NOMO-1 (cell line): ENCODE measurements around the gene ALG12.

ENCODE experiments used
- DNase-seq, 2 experiments: peaks; one replicate each; lab custom pipeline; 2025; ENCODE audit not compliant: unreplicated experiment in 2 of 2; lab: John Stamatoyannopoulos, UW

The ALG12 gene

DNA sequence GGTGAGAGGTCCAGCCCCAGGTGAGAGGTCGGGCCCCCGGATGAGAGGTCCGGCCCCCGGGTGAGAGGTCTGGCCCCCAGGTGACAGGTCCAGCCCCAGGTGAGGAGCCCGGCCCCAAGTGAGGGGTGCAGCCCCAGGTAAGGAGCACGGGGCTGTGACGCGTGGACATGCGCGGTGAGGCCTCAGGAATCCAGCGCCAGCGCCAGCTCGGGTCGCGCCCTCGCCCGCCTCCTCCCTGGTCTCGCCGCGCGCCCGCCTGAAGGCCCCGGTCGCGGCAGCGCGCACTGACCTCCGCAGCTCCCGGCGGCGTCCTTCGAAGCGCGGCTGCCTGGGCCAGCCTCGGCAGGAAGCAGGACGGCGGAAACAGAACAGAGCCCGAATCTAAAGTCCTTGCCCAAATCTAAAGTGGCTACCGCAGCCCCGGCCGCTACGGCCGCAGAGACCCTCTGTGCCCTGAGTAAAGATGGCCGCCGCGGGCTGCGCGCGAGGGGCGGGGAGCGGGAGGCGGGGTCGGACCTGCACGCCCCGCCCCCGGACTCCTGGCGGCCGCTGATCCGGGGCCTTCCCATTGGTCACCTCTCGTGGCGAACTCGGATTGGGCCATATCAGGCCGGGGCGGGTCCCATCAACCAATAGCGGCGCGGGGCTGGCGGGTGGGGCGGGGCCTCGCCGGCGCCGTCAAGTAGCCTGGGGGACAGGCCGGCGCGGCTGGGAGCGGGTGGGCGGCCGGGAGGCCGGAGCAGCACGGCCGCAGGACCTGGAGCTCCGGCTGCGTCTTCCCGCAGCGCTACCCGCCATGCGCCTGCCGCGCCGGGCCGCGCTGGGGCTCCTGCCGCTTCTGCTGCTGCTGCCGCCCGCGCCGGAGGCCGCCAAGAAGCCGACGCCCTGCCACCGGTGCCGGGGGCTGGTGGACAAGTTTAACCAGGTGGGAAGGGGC, at the start of gene ALG12, which contains the start of gene CRELD2:
TSS of gene ALG12 (minus strand) at position 465 of the 937 bp plus-strand sequence. CDS start 4,673 bp downstream, outside the sequence.
TSS of gene CRELD2 (plus strand) at position 661 of the 937 bp plus-strand sequence. CDS start at position 797, 136 bp downstream.
- peak; percentile 94 to 98 for DNase-seq

DNA sequence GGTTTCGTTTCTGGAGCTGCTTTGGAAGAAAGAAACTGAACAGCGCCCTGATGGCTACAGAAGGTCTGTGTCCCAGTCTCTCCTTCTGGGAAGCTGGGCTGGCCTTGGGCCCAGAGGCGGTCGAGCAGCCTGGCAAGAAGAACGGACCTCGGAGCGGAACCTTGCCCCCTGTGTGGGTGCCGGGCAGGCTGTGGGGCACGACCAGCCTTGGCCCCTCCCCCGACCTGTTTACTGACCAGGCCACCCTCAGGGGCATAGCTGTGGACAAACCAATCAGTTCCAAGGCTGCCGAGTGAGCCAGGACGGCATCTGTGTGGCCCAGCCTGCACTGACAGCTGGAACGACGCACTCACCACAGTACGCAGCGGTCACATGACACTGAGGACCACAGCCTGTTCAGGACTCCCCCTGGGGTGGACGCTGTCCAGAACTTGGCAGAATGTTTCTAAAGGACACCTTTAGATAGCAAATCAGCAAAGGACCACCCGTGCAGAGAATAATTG, 49.5 kb upstream of the ALG12 start:
- DNase-seq: no peak

DNA sequence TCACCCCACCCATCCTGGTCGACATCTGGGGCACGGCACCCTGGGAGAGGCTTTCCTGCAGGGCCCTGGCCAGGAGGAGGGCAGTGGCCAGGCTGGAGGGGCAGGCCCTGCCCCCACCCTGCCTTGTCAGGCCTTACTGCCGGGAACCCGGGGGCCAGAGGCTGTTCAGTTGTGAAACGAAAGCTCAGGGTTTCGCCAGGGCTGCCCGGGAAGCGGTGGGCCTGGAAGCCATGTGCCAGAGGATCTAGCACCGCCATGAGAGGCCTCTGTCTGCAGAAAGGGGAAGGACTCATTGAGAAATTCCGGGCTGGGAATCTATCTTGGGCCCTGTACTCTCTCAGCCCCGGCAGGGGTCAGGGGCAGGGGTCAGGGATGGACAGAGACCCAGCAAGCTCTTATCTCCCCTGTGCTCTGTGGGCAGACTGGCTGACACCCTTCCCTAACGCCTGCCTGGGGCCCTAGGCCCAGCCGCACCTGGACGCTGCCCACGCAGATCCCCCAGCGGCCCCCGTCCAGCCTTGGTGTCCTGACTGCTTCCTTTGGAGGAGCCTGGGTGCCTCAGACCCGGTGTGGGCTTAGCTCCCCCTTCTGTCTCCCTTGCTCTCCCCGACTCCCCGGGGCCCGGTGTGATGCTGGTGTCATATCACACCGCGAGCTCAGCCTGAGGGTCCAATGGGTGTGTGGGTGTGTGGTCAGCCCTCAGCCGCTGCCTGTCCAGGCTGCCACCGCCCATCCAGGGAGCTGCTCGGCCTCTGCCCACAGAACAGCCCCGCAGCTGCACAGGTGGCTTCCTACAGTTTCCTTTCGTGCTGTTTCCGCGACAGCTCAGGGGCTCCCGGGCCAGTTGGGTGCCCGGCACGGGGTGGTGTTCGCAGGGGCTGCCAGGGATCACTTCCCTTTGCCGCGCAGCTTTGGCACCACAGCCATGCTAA, 48.8 kb upstream of the ALG12 start:
- DNase-seq: peak; percentile 70 to 71

GRCh38 chr22:49966041-49966773, 48.0 kb upstream of the ALG12 start:
- no peak for DNase-seq

DNA sequence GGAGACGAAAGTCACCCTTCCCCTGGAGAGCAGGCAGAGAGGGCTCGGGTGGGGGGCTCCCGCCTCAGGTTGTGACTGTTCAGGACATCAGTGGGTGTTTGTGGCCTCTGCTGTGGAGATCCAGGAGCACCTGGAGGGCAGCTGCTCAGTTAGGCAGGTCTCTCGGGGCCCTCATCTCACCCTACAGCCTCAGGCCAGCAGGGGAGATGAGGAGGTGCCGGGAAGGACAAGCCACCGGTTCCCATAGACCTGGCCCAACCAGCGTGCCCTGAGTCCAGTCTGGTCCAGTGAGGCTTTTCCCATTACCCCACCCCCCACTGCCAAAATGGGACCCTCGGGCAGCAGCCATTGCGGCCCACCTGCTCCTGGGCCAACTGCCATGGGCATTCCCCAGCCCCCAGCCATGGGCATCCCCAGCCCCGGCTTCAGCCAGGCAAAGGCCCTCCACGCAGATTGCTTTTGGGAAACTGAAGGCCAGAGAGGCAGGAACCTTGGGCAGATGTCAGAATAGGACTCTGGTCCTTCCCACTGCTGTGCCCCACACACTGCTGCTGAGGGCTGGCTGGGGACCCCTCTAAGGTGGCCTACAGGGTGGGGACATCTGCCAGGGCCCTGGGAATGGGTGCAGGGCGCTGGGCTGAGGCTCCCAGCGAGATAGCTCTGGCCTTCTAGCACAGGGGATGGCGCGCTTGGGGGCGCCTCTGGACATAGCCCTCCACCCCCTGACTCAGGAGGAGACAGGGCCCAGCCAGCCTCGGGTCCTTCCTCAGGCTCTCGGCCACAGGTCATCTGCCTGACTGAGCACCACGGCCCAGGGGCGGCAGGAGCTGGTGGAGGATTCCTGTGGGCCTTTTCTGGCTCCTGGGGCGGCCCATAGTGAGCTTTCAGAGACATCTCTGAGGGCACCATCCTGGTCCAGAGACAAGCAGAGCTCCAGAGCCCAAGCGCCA, 47.1 kb upstream of the ALG12 start:
- DNase-seq: no peak

GRCh38 chr22:49964136-49965090, 46.2 kb upstream of the ALG12 start:
- DNase-seq: no peak

DNA sequence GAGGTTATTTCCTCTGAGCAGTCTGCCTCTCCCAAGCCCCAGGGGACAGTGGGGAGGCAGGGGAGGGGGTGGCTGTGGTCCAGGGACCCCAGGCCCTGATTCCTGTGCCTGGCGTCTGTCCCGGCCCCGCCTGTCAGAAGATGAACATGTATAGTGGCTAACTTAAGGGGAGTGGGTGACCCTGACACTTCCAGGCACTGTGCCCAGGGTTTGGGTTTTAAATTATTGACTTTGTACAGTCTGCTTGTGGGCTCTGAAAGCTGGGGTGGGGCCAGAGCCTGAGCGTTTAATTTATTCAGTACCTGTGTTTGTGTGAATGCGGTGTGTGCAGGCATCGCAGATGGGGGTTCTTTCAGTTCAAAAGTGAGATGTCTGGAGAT, 45.4 kb upstream of the ALG12 start:
- DNase-seq: no peak

DNA sequence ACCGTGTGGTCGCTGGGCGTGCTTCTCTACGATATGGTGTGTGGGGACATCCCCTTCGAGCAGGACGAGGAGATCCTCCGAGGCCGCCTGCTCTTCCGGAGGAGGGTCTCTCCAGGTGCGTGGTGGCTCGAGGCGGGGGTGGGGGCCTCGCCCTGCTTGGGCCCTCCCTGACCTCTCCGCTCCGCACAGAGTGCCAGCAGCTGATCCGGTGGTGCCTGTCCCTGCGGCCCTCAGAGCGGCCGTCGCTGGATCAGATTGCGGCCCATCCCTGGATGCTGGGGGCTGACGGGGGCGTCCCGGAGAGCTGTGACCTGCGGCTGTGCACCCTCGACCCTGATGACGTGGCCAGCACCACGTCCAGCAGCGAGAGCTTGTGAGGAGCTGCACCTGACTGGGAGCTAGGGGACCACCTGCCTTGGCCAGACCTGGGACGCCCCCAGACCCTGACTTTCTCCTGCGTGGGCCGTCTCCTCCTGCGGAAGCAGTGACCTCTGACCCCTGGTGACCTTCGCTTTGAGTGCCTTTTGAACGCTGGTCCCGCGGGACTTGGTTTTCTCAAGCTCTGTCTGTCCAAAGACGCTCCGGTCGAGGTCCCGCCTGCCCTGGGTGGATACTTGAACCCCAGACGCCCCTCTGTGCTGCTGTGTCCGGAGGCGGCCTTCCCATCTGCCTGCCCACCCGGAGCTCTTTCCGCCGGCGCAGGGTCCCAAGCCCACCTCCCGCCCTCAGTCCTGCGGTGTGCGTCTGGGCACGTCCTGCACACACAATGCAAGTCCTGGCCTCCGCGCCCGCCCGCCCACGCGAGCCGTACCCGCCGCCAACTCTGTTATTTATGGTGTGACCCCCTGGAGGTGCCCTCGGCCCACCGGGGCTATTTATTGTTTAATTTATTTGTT, 44.8 kb upstream of the ALG12 start:
- no peak for DNase-seq

DNA sequence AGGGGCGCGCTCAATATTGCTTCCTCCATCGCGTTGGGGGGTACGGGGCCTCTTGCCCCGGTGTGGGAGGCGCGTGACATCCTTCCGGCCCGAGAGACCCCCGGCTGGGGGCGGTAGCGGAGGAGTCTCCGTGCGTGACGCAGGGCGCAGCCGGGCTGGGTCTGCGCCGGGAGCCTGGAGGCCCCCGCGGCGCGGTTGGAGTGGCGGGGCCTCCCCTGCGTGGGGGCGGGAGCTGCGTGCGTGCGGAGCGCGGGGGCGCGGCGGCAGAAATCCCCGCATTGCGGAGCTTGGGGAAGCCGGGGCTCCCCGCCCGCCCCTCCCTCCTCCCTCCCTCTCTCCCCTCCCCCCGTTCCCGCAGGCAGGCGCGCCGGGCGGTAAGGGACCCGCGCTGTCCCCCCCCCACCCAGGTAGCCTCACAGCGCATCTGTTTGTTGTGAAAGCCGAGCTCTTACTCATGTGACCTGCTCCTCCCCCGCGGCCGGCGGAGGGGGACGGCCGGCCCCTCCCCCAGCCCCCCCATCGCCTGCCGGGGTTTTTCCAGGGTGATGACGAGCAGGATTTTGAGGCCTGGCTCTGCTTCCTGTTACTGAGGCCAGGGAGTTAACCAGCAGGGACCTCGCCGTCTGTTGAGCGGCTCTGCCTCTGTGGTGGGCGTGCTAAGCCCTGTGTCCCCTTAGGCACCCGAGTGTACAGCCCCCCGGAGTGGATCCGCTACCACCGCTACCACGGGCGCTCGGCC, 43.9 kb upstream of the ALG12 start:
- DNase-seq: peak in 1 of 2 experiments; percentile 17

DNA sequence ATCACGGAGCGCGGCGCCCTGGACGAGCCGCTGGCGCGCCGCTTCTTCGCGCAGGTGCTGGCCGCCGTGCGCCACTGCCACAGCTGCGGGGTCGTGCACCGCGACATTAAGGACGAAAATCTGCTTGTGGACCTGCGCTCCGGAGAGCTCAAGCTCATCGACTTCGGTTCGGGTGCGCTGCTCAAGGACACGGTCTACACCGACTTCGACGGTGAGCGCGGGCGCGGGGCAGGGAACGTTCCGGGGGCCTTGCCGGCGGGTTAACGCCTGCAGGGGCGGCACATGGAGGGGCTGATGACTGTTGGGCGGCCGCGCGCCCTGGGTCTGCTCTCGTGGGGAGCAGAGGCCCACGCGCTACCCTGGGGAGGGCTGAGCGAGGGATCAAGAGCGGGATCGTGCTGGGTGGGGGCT, 43.4 kb upstream of the ALG12 start:
- DNase-seq: no peak

GRCh38 chr22:49961005-49961600, 42.9 kb upstream of the ALG12 start:
- DNase-seq: no peak

- peak; percentile 96 for DNase-seq
Measured at GRCh38 chr22:49960159-49961004, 42.1 kb upstream of the ALG12 start, which contains the start of gene PIM3. Gene PIM3 (plus strand): TSS chr22:49960772. CDS start chr22:49960948, 176 bp downstream.

DNA sequence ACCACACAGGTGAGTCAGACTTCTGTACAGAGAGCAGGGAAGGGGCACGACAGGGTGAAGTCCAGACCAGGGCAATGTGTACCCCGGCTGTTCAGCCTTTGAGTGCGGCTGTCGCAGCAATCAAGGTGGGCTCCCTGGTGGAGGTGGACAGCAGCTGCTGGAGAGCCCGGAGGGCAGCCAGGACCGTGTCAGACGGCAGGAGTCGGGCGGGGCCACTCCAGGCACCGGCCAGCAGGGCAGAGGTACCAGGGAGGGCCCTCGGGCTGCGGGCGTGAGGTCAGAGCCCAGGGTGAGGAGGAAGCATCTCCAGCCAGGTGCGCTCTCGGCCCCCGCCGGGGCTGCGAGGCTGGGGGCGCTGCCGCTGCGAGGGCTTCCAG, 41.5 kb upstream of the ALG12 start:
- peak in 1 of 2 experiments; percentile 33 for DNase-seq

DNA sequence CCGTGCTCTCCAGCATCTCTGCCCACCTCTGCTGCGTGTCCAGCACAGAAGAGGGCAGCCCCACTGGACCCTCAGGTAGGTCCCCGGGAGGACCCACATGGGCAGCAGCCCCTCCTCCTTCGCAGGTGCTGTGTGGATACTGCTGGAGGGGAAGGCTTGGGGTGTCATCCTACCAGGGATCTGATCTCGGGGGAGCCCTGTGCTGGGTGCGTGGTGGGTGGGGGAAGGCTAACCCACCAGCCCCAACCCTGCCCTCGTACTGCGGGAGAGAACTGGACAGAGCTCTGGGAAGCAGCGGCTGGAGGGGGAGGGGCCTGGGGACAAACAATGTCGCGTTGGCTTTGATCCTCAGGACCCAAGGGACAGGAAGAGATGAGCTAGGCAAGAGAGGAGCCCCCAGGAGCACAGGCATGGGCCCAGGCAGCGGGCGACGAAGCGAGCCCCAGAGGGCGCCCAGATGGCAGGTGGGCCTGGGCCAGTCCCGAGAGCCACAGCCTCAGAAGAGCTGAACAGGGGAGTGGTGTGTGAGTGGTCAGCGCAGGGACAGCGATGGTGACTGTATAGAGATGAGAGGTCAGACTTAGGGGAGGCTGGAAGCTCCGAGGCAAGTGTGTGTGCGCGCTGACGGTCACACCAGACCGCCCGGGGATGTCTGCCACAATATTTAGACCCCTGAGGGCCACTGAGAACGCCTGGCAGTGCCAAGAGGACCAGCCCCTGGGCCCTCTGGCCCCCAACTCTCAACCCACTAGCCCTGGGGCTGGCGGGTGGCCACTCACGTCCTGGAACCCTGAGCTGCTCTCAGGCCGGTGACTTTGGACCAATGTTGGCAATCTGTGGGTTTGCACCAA, 40.9 kb upstream of the ALG12 start:
- DNase-seq: no peak
